GM23248 (cell line): Measurements from ENCODE around the gene KCNE4.

Source experiments
- EZH2 ChIP-seq: fragments of 200-600 bp; sonication (generic); IDR thresholded peaks from 2 replicates; pipeline ENCODE4 v1.6.1; 2018; ENCODE audit warnings: antibody characterized with exemption, mild to moderate bottlenecking; ENCODE audit not compliant: insufficient read depth, poor library complexity, severe bottlenecking
- EZH2phosphoT487 ChIP-seq: fragments of 200-600 bp; sonication (generic); IDR thresholded peaks from 2 replicates; pipeline ENCODE4 v1.6.1; 2018; ENCODE audit warnings: antibody characterized with exemption, moderate library complexity, mild to moderate bottlenecking, low read depth; ENCODE audit not compliant: insufficient read depth

- no peak for TF ChIP-seq EZH2phosphoT487
- TF ChIP-seq EZH2: no peak
Measured at GRCh38 chr2:223042284-223042683, 9.7 kb upstream of the KCNE4 start.
